ENCODE measurements around the gene INPP5K. TPM values are rescaled to one million over a fixed set of nuclear protein-coding genes. Genes with fewer than 3 reads are reported as not detected.
"Not testable (repeated sequence)": the region's sequence is repeated elsewhere in the genome, so short reads cannot be mapped to it uniquely, and the experiment has no call there.

The INPP5K gene
- polyA plus RNA-seq (2013, experiment 1 of 2), result 15.1 TPM
- polyA plus RNA-seq (2013, experiment 2 of 2), result 14.1 TPM

GRCh38 chr17:1516388-1517161 is at the start of gene INPP5K:
Gene INPP5K (minus strand): TSS chr17:1516612. CDS start chr17:1516499, 113 bp downstream.
- Histone ChIP-seq H3K23ac (ENCODE audit: low read length) (no peak within 1 kb of the TSS), H3K9ac (ENCODE audit: low read length) (peak within 1 kb of the TSS; percentile 99), H3K36me3 (ENCODE audit: control insufficient read depth, insufficient read depth, low read length) (no peaks in the 10 kb centered on the region), H2BK120ac (ENCODE audit: low read depth, low read length) (no peak within 1 kb of the TSS), H3K4me2 (ENCODE audit: low read length) (peak within 1 kb of the TSS; percentile 91), H3K4ac (ENCODE audit: low read depth, low read length) (peak within 1 kb of the TSS; percentile 79), H3K79me1 (ENCODE audit: low read length) (peaks cover 2% of the 10 kb centered on the region), H3K4me1 (ENCODE audit: control insufficient read depth, low read depth, low read length) (peaks cover 1% of the 10 kb centered on the region), H3K56ac (ENCODE audit: low read length) (peak within 1 kb of the TSS; percentile 96), H3K27me3 (ENCODE audit: insufficient read depth, low read length, poor library complexity) (no peaks in the 10 kb centered on the region), H2AK5ac (ENCODE audit: low read length) (no peak within 1 kb of the TSS), H3K4me3 (ENCODE audit: low read length) (peak within 1 kb of the TSS; percentile 94), H4K8ac (ENCODE audit: low read depth, low read length) (no peak within 1 kb of the TSS), H2BK5ac (ENCODE audit: low read length) (no peak within 1 kb of the TSS), H3K27ac (ENCODE audit: low read depth, low read length) (peak within 1 kb of the TSS; percentile 72), H2BK15ac (replicated peaks; ENCODE audit: low read depth) (no peak within 1 kb of the TSS), H4K5ac (ENCODE audit: low read length) (no peak within 1 kb of the TSS), H3K79me2 (ENCODE audit: control insufficient read depth, insufficient read depth, low read length) (no peaks in the 10 kb centered on the region), H3K18ac (ENCODE audit: low read length) (no peak within 1 kb of the TSS)
- no CpG with 5 or more reads among the region's 91 CpGs for WGBS (ENCODE audit: extremely low coverage, insufficient coverage, low lambda C conversion rate)
- peak; percentile 97 for DNase-seq

DNA sequence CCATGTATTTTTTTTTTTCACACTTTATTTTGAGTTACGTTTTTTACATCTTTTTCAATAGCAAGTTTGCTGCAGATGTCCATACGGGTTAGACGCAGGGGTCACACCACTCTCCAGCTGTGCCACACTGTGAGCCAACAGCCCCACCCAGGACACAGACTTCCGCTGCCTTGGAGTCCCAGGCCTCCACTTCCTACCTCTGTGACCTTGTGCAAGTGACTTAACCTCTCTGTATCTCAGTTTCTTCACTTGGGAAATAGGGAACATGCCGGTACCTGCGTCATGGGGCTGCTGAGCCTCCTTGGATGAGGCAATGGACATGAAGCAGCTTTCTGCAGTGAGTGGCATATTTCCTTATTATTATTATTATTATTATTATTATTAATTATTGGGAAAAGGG is 49.5 kb upstream of the INPP5K start:
- no peak overlapping the region for H3K18ac ChIP-seq (ENCODE audit: low read length)
- H2AK5ac ChIP-seq (ENCODE audit: low read length), result no peak overlapping the region
- no peak overlapping the region for H3K4me3 ChIP-seq (ENCODE audit: low read length)
- H3K23ac ChIP-seq (ENCODE audit: low read length), result no peak overlapping the region
- no peak overlapping the region for H2BK120ac ChIP-seq (ENCODE audit: low read depth, low read length)
- no peaks in the 10 kb centered on the region for H3K36me3 ChIP-seq (ENCODE audit: control insufficient read depth, insufficient read depth, low read length)
- no peak overlapping the region for H4K8ac ChIP-seq (ENCODE audit: low read depth, low read length)
- no peak overlapping the region for H3K4me2 ChIP-seq (ENCODE audit: low read length)
- DNase-seq, result no peak
- H3K56ac ChIP-seq (ENCODE audit: low read length), result no peak overlapping the region
- no peak overlapping the region for H3K27ac ChIP-seq (ENCODE audit: low read depth, low read length)
- H3K79me1 ChIP-seq (ENCODE audit: low read length), result peaks cover 4% of the 10 kb centered on the region
- no CpG with 5 or more reads among the region's 6 CpGs for WGBS (ENCODE audit: extremely low coverage, insufficient coverage, low lambda C conversion rate)
- no peak overlapping the region for H2BK5ac ChIP-seq (ENCODE audit: low read length)
- H3K4ac ChIP-seq (ENCODE audit: low read depth, low read length), result no peak overlapping the region
- peaks cover 9% of the 10 kb centered on the region for H3K79me2 ChIP-seq (ENCODE audit: control insufficient read depth, insufficient read depth, low read length)
- no peak overlapping the region for H4K5ac ChIP-seq (ENCODE audit: low read length)
- H3K4me1 ChIP-seq (ENCODE audit: control insufficient read depth, low read depth, low read length), result no peaks in the 10 kb centered on the region
- H3K27me3 ChIP-seq (ENCODE audit: insufficient read depth, low read length, poor library complexity), result no peaks in the 10 kb centered on the region
- H3K9ac ChIP-seq (ENCODE audit: low read length), result no peak overlapping the region
- no peak overlapping the region for H2BK15ac ChIP-seq (replicated peaks; ENCODE audit: low read depth)

GRCh38 chr17:1563786-1564613 is 47.6 kb upstream of the INPP5K start:
- Histone ChIP-seq H3K79me1 (ENCODE audit: low read length) (peaks cover 16% of the 10 kb centered on the region), H4K5ac (ENCODE audit: low read length) (no peak overlapping the region), H3K9ac (ENCODE audit: low read length) (no peak overlapping the region), H3K56ac (ENCODE audit: low read length) (no peak overlapping the region), H2BK15ac (replicated peaks; ENCODE audit: low read depth) (no peak overlapping the region), H3K36me3 (ENCODE audit: control insufficient read depth, insufficient read depth, low read length) (no peaks in the 10 kb centered on the region), H3K18ac (ENCODE audit: low read length) (no peak overlapping the region), H4K8ac (ENCODE audit: low read depth, low read length) (no peak overlapping the region), H3K27ac (ENCODE audit: low read depth, low read length) (no peak overlapping the region), H3K27me3 (ENCODE audit: insufficient read depth, low read length, poor library complexity) (no peaks in the 10 kb centered on the region), H3K4me3 (ENCODE audit: low read length) (no peak overlapping the region), H2BK5ac (ENCODE audit: low read length) (no peak overlapping the region), H3K79me2 (ENCODE audit: control insufficient read depth, insufficient read depth, low read length) (peaks cover 26% of the 10 kb centered on the region), H3K4me2 (ENCODE audit: low read length) (no peak overlapping the region), H3K4me1 (ENCODE audit: control insufficient read depth, low read depth, low read length) (no peaks in the 10 kb centered on the region), H3K4ac (ENCODE audit: low read depth, low read length) (no peak overlapping the region), H2AK5ac (ENCODE audit: low read length) (no peak overlapping the region), H2BK120ac (ENCODE audit: low read depth, low read length) (no peak overlapping the region), H3K23ac (ENCODE audit: low read length) (no peak overlapping the region)
- DNase-seq, result no peak
- WGBS (ENCODE audit: extremely low coverage, insufficient coverage, low lambda C conversion rate), result no CpG with 5 or more reads among the region's 19 CpGs

DNA sequence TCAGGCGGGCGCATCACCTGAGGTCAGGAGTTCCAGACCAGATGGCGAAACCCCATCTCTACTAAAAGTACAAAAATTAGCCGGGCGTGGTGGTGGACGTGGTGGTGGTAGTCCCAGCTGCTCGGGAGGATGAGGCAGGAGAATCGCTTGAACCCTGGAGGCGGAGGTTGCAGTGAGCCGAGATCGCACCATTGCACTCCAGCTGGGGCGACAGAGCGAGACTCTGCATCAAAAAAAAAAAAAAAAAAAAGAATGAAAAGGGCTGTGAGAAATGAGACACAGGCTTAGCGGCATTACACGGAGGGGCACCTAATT is 47.0 kb upstream of the INPP5K start:
- not testable (repeated sequence) for H3K18ac ChIP-seq (ENCODE audit: low read length); H2BK120ac ChIP-seq (ENCODE audit: low read depth, low read length); H3K36me3 ChIP-seq (ENCODE audit: control insufficient read depth, insufficient read depth, low read length); H3K23ac ChIP-seq (ENCODE audit: low read length); H4K8ac ChIP-seq (ENCODE audit: low read depth, low read length); H3K9ac ChIP-seq (ENCODE audit: low read length); H2BK15ac ChIP-seq (replicated peaks; ENCODE audit: low read depth); H4K5ac ChIP-seq (ENCODE audit: low read length); DNase-seq; H3K27me3 ChIP-seq (ENCODE audit: insufficient read depth, low read length, poor library complexity); H3K4me3 ChIP-seq (ENCODE audit: low read length); H3K56ac ChIP-seq (ENCODE audit: low read length); H2AK5ac ChIP-seq (ENCODE audit: low read length); H2BK5ac ChIP-seq (ENCODE audit: low read length); H3K4ac ChIP-seq (ENCODE audit: low read depth, low read length); H3K27ac ChIP-seq (ENCODE audit: low read depth, low read length); H3K4me2 ChIP-seq (ENCODE audit: low read length); H3K4me1 ChIP-seq (ENCODE audit: control insufficient read depth, low read depth, low read length)
- peaks cover 18% of the 10 kb centered on the region for H3K79me1 ChIP-seq (ENCODE audit: low read length)
- peaks cover 27% of the 10 kb centered on the region for H3K79me2 ChIP-seq (ENCODE audit: control insufficient read depth, insufficient read depth, low read length)
- no CpG with 5 or more reads among the region's 15 CpGs for WGBS (ENCODE audit: extremely low coverage, insufficient coverage, low lambda C conversion rate)

DNA sequence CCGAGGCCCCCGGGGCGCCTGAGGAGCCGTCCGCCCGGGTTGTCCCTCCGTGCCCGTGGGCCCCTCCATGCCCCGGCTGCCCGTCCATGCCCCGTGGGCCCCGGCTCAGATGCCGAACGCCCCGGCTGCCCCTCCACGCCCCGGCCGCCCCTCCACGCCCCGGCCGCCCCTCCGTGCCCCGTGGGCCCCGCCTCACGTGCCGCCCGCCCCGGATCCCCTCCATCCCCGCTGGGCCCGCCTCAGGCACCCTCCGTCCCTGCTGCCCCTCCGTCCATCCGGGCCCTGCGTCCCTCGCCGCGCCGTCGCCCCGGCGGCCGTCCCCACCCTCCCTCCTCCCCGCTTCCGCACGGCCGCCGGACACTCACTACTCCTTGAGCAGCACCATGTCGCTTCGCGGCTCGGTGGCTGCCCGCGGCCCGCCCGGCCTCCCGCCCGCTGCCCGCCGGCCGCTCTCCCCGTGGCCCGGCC is 45.8 kb upstream of the INPP5K start:
- H3K56ac ChIP-seq (ENCODE audit: low read length), result peak overlapping the region; percentile 95
- no peak overlapping the region for H2BK5ac ChIP-seq (ENCODE audit: low read length)
- peak overlapping the region; percentile 71 for H3K4me3 ChIP-seq (ENCODE audit: low read length)
- peaks cover 28% of the 10 kb centered on the region for H3K79me2 ChIP-seq (ENCODE audit: control insufficient read depth, insufficient read depth, low read length)
- no peak overlapping the region for H4K5ac ChIP-seq (ENCODE audit: low read length)
- H3K4ac ChIP-seq (ENCODE audit: low read depth, low read length), result no peak overlapping the region
- H4K8ac ChIP-seq (ENCODE audit: low read depth, low read length), result no peak overlapping the region
- H3K79me1 ChIP-seq (ENCODE audit: low read length), result peaks cover 22% of the 10 kb centered on the region
- H2BK15ac ChIP-seq (replicated peaks; ENCODE audit: low read depth), result no peak overlapping the region
- H3K4me2 ChIP-seq (ENCODE audit: low read length), result peak overlapping the region; percentile 44
- no peaks in the 10 kb centered on the region for H3K36me3 ChIP-seq (ENCODE audit: control insufficient read depth, insufficient read depth, low read length)
- peak overlapping the region; percentile 38 for H3K27ac ChIP-seq (ENCODE audit: low read depth, low read length)
- no peak for DNase-seq
- peak overlapping the region; percentile 16 for H3K18ac ChIP-seq (ENCODE audit: low read length)
- WGBS (ENCODE audit: extremely low coverage, insufficient coverage, low lambda C conversion rate), result no CpG with 5 or more reads among the region's 62 CpGs
- peak overlapping the region; percentile 94 for H3K23ac ChIP-seq (ENCODE audit: low read length)
- H3K9ac ChIP-seq (ENCODE audit: low read length), result peak overlapping the region; percentile 95
- no peaks in the 10 kb centered on the region for H3K27me3 ChIP-seq (ENCODE audit: insufficient read depth, low read length, poor library complexity)
- no peak overlapping the region for H2BK120ac ChIP-seq (ENCODE audit: low read depth, low read length)
- no peaks in the 10 kb centered on the region for H3K4me1 ChIP-seq (ENCODE audit: control insufficient read depth, low read depth, low read length)
- no peak overlapping the region for H2AK5ac ChIP-seq (ENCODE audit: low read length)

Measured in mesendoderm (in vitro differentiated cells).